HCT116 (cell line): ENCODE results near the gene GJD3. TPM values are rescaled to one million over a fixed set of nuclear protein-coding genes. Genes with fewer than 3 reads are reported as not detected.

ENCODE experiments used
- ATAC-seq: fragments of 200-7000 bp; cut with Tn5 transposase; 2 replicates; pipeline ENCODE4 v1.9.1; 2020; ENCODE audit warnings: mild to moderate bottlenecking, moderate library complexity
- BruUV-seq: library from RNA; stranded (reverse); fragments of 400-500 nt; replicated peaks from 2 replicates; lab custom pipeline; 2021; lab: Mats Ljungman, UMichigan
- CTCF ChIA-PET: fragments of 300-600 bp; sonication (Branson Sonifier 250); formaldehyde crosslinking; loops from one replicate; lab custom pipeline; 2021; ENCODE audit warnings: antibody characterized with exemption; lab: Charles Lee
- POLR2A ChIA-PET: fragments of 300-600, 350-600 bp; sonication (Branson Sonifier 250); formaldehyde crosslinking; loops from one replicate; lab custom pipeline; 2021; ENCODE audit warnings: antibody characterized with exemption; lab: Charles Lee
- RAD21 ChIA-PET, 2 experiments: fragments of 300-600 bp; sonication (Branson Sonifier 250); formaldehyde crosslinking; loops; one replicate each; lab custom pipeline; 2023; ENCODE audit warnings: low total read pairs in 2 of 2; ENCODE audit not compliant: uncharacterized antibody in 2 of 2, unreplicated experiment in 2 of 2, low non-redundant PET in 1 of 2; lab: Charles Lee
- DNase-seq: peaks from one replicate; pipeline ENCODE4 v3.0.0-alpha.2; 2010; ENCODE audit warnings: low read depth, low spot score
- H2AFZ ChIP-seq: fragments of 200-600 bp; shearing (Covaris generic), sonication (generic); 2 replicates; pipeline ENCODE4 v1.6.1; 2017; ENCODE audit warnings: low read depth, mixed run types, mixed read lengths, antibody characterized with exemption, low read length; ENCODE audit not compliant: poor library complexity, severe bottlenecking
- H3K27ac ChIP-seq: 2 replicates; pipeline ENCODE4 v1.5.1; 2012; ENCODE audit warnings: low read depth, low read length
- H3K27me3 ChIP-seq: fragments of 200-600 bp; sonication (generic); 2 replicates; pipeline ENCODE4 v1.6.1; 2016; ENCODE audit warnings: mixed run types, low read length, mixed read lengths; ENCODE audit not compliant: insufficient read depth
- H3K36me3 ChIP-seq, 2 experiments: fragments of 200-500 bp in 1 of 2; fragments of 200-600 bp in 1 of 2; sonication (Bioruptor generic) in 1 of 2; sonication (generic) in 1 of 2; 2 replicates each; pipeline versions ENCODE4 v1.5.1 to v1.6.1; 2014 to 2016; ENCODE audit warnings: low read length in 2 of 2, inconsistent platforms in 1 of 2, mixed read lengths in 1 of 2, mixed run types in 1 of 2; ENCODE audit not compliant: insufficient read depth in 2 of 2, control insufficient read depth in 1 of 2
- H3K4me1 ChIP-seq, 2 experiments: fragments of 200-600 bp in 1 of 2; sonication (generic) in 1 of 2; 2 replicates each; pipeline versions ENCODE4 v1.5.1 to v1.6.1; 2012 to 2017; ENCODE audit warnings: low read length in 2 of 2, inconsistent platforms in 1 of 2, mild to moderate bottlenecking in 1 of 2, mixed read lengths in 1 of 2, mixed run types in 1 of 2, moderate library complexity in 1 of 2; ENCODE audit not compliant: insufficient read depth in 2 of 2, control insufficient read depth in 1 of 2
- H3K4me2 ChIP-seq: fragments of 200-600 bp; sonication (generic); 2 replicates; pipeline ENCODE4 v1.6.1; 2017; ENCODE audit warnings: mixed run types, low read length, mixed read lengths
- H3K4me3 ChIP-seq, 2 experiments: fragments of 200-600 bp in 1 of 2; sonication (generic) in 1 of 2; replicated peaks in 1 of 2; 2 replicates each; pipeline ENCODE4 v1.5.1; 2011 to 2016; ENCODE audit warnings: low read length in 2 of 2, control low read depth in 1 of 2, low read depth in 1 of 2, mild to moderate bottlenecking in 1 of 2, mixed read lengths in 1 of 2, mixed run types in 1 of 2
- H3K79me2 ChIP-seq: fragments of 200-600 bp; sonication (generic); 2 replicates; pipeline ENCODE4 v1.6.1; 2017; ENCODE audit warnings: mild to moderate bottlenecking, mixed run types, low read length, moderate library complexity, mixed read lengths; ENCODE audit not compliant: insufficient read depth
- H3K9ac ChIP-seq: fragments of 200-600 bp; sonication (generic); 2 replicates; pipeline ENCODE4 v1.6.1; 2016; ENCODE audit warnings: low read length, mixed read lengths
- H3K9me2 ChIP-seq: fragments of 200-600 bp; sonication (generic), shearing (Covaris generic); 2 replicates; pipeline ENCODE4 v1.6.1; 2017; ENCODE audit warnings: mixed run types, mild to moderate bottlenecking, moderate library complexity; ENCODE audit not compliant: insufficient read depth
- H3K9me3 ChIP-seq, 2 experiments: fragments of 200-500 bp in 1 of 2; fragments of 200-600 bp in 1 of 2; sonication (Bioruptor generic) in 1 of 2; sonication (generic) in 1 of 2; 2 replicates each; pipeline ENCODE4 v1.6.1; 2014 to 2017; ENCODE audit warnings: low read length in 2 of 2, mixed read lengths in 2 of 2, inconsistent platforms in 1 of 2, low read depth in 1 of 2, mild to moderate bottlenecking in 1 of 2, mixed run types in 1 of 2, moderate library complexity in 1 of 2; ENCODE audit not compliant: control insufficient read depth in 1 of 2, insufficient read depth in 1 of 2
- H4K20me1 ChIP-seq: fragments of 200-600 bp; sonication (generic), shearing (Covaris generic); 2 replicates; pipeline ENCODE4 v1.6.1; 2017; ENCODE audit warnings: mixed run types, mild to moderate bottlenecking, moderate library complexity; ENCODE audit not compliant: insufficient read depth
- CBX3 ChIP-seq: IDR thresholded peaks from 2 replicates; pipeline ENCODE4 v1.6.1; 2012; ENCODE audit warnings: low read depth
- CEBPB ChIP-seq: IDR thresholded peaks from 2 replicates; pipeline ENCODE4 v1.6.1; 2012; ENCODE audit warnings: low read depth
- CTCF ChIP-seq, 3 experiments: fragments of 200-600 bp in 1 of 3; sonication (generic) in 1 of 3; IDR thresholded peaks in 2 of 3; conservative IDR thresholded peaks in 1 of 3; 2 replicates each; pipeline ENCODE4 v1.5.1; 2012 to 2017; ENCODE audit warnings: low read depth in 2 of 3, low read length in 2 of 3, antibody characterized with exemption in 1 of 3, borderline replicate concordance in 1 of 3, control low read depth in 1 of 3, mild to moderate bottlenecking in 1 of 3, mixed read lengths in 1 of 3, mixed run types in 1 of 3, moderate library complexity in 1 of 3; ENCODE audit not compliant: insufficient read depth in 1 of 3
- EGR1 ChIP-seq: IDR thresholded peaks from 2 replicates; pipeline ENCODE4 v1.6.1; 2012; ENCODE audit warnings: low read depth
- ELF1 ChIP-seq: IDR thresholded peaks from 2 replicates; pipeline ENCODE4 v1.6.1; 2012; ENCODE audit warnings: low read depth, borderline replicate concordance
- EZH2 ChIP-seq: fragments of 200-600 bp; sonication (generic); IDR thresholded peaks from 2 replicates; pipeline ENCODE4 v1.6.1; 2017; ENCODE audit warnings: antibody characterized with exemption, mixed run types
- EZH2phosphoT487 ChIP-seq: fragments of 200-600 bp; IDR thresholded peaks from 2 replicates; pipeline ENCODE4 v1.6.1; 2018; ENCODE audit warnings: antibody characterized with exemption, borderline replicate concordance
- FOSL1 ChIP-seq: IDR thresholded peaks from 2 replicates; pipeline ENCODE4 v1.6.1; 2012; ENCODE audit warnings: low read depth
- POLR2AphosphoS5 ChIP-seq: IDR thresholded peaks from 2 replicates; pipeline ENCODE4 v1.6.1; 2011; ENCODE audit warnings: mild to moderate bottlenecking, low read depth, low read length, moderate library complexity
- SIN3A ChIP-seq: IDR thresholded peaks from 2 replicates; pipeline ENCODE4 v1.6.1; 2012; ENCODE audit warnings: low read depth
- SP1 ChIP-seq: IDR thresholded peaks from 2 replicates; pipeline ENCODE4 v1.6.1; 2012; ENCODE audit warnings: low read depth
- TCF7L2 ChIP-seq: IDR thresholded peaks from 2 replicates; pipeline ENCODE4 v1.7.0; 2011; ENCODE audit warnings: borderline replicate concordance, inconsistent platforms; ENCODE audit not compliant: insufficient read depth, insufficient read length; ENCODE audit errors: extremely low read depth
- ZFX ChIP-seq: fragments of 450-650 bp; IDR thresholded peaks from 2 replicates; pipeline ENCODE4 v1.6.1; 2017
- ZNF274 ChIP-seq: fragments of 200-500 bp; sonication (Bioruptor generic); IDR thresholded peaks from 2 replicates; pipeline ENCODE4 v1.6.1; 2014; ENCODE audit warnings: mild to moderate bottlenecking, low read depth, low read length, inconsistent platforms
- intact Hi-C: fragments of 100-400 bp; cut with micrococcal nuclease; formaldehyde crosslinking; loops from 2 replicates; pipeline ENCODE4 v1.10.0; 2022
- total RNA-seq: library from RNA; stranded (reverse); gene quantifications from one replicate; pipeline ENCODE4 v1.2.1, GENCODE V29; 2021; ENCODE audit not compliant: unreplicated experiment

GJD3 gene
- total RNA-seq, 1 experiment from 2014 or later, result not detected

GRCh38 chr17:40335620-40336019 lies 28.9 kb downstream of the GJD3 start:
- Histone ChIP-seq H3K27me3 (no peaks in the 10 kb centered on the region), H3K9me3 (no peaks in the 10 kb centered on the region), H4K20me1 (no peaks in the 10 kb centered on the region), H3K4me1 (peaks cover 33 to 36% of the 10 kb centered on the region in 2 experiments), H3K79me2 (peaks cover 70% of the 10 kb centered on the region), H2AFZ (no peak overlapping the region), H3K36me3 (peaks cover 0 to 14% of the 10 kb centered on the region in 2 experiments; a peak in 2 of 4 replicates), H3K4me2 (peak overlapping the region; percentile 67; the same call in 1 of the 2 replicates), H3K4me3 (no peak overlapping the region), H3K9me2 (no peaks in the 10 kb centered on the region), H3K27ac (no peak overlapping the region), H3K9ac (no peak overlapping the region)
- POLR2A ChIA-PET, result no interaction called here
- BruUV-seq, result no TSS peak
- DNase-seq (no peak), ATAC-seq (peak; percentile 11; the same call in 1 of the 2 replicates)
- CTCF ChIA-PET, result no interaction called here
- RAD21 ChIA-PET, result no interaction called here
- intact Hi-C loops, result no loop called here
- TF ChIP-seq FOSL1 (no peak), ZFX (no peak), CBX3 (no peak), SP1 (no peak), CEBPB (no peak), EGR1 (no peak), EZH2phosphoT487 (no peak), SIN3A (no peak), ZNF274 (no peak), TCF7L2 (no peak), EZH2 (no peak), POLR2AphosphoS5 (no peak), CTCF (IDR thresholded peaks at IDR 0.05 in 2 of 3, conservative IDR thresholded peaks at IDR 0.05 in 1 of 3; ENCODE audit: borderline replicate concordance in 1 of 3, insufficient read depth in 1 of 3, low read depth in 2 of 3, low read length in 2 of 3) (no peak), ELF1 (no peak)
